C4-2B (cell line): ENCODE results near the gene MCM9.

Experiments used
- ZFX ChIP-seq: fragments of 450-650 bp; IDR thresholded peaks from 2 replicates; pipeline ENCODE4 v1.6.1; 2017
- TF ChIP-seq, protein P1 (sequence below): fragments of 450-650 bp; conservative IDR thresholded peaks from 2 replicates; pipeline ENCODE4 v1.5.1; 2017; ENCODE audit warnings: mild to moderate bottlenecking

DNA sequence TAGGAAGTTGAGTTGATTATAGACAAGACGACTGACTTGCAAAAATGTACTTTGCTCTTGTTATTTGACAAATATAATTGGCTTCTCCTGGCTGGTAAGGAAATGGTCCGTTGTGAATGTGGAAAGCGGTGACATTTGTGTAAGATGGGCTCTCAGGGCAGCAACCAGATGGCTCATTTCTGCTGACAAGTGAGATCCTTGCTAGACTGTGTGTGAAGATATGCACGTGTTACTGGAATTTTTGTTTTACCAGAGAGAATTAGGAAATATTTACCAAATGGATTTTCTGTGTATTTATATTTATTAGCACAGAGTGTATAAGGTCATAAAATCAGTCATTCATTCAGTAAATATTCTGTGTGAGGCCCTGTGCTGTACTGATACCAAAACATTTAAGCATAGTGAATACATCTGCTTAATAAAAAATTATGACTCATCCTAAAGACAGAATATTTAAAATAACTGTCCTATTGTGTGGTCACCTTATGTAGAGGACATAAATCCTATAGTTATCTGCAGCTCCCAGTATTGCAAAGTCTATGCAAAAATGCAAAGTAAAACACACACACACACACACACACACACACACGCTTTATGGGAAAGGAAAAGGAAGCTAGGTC lies 150.9 kb downstream of the MCM9 start:
- TF ChIP-seq, protein P1, sequence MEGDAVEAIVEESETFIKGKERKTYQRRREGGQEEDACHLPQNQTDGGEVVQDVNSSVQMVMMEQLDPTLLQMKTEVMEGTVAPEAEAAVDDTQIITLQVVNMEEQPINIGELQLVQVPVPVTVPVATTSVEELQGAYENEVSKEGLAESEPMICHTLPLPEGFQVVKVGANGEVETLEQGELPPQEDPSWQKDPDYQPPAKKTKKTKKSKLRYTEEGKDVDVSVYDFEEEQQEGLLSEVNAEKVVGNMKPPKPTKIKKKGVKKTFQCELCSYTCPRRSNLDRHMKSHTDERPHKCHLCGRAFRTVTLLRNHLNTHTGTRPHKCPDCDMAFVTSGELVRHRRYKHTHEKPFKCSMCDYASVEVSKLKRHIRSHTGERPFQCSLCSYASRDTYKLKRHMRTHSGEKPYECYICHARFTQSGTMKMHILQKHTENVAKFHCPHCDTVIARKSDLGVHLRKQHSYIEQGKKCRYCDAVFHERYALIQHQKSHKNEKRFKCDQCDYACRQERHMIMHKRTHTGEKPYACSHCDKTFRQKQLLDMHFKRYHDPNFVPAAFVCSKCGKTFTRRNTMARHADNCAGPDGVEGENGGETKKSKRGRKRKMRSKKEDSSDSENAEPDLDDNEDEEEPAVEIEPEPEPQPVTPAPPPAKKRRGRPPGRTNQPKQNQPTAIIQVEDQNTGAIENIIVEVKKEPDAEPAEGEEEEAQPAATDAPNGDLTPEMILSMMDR: no peak
- TF ChIP-seq ZFX: no peak
